GM12801 (cell line): ENCODE data around the gene ELAVL2.

Experiments used
- CTCF ChIP-seq: IDR thresholded peaks from one replicate; pipeline ENCODE4 v1.5.1; 2011; ENCODE audit warnings: control low read depth; ENCODE audit not compliant: insufficient read length; ENCODE audit errors: extremely low read depth

ELAVL2 gene

GRCh38 chr9:23730364-23730763, 95.7 kb downstream of the ELAVL2 start:
- no peak for TF ChIP-seq CTCF

GRCh38 chr9:23728736-23729135, 97.3 kb downstream of the ELAVL2 start:
- no peak for TF ChIP-seq CTCF

GRCh38 chr9:23725279-23725946, 100.6 kb downstream of the ELAVL2 start:
- TF ChIP-seq CTCF: no peak

- TF ChIP-seq CTCF: no peak
Observed at GRCh38 chr9:23723672-23724071, 102.4 kb downstream of the ELAVL2 start.

GRCh38 chr9:23721466-23721865, 104.6 kb downstream of the ELAVL2 start:
- no peak for TF ChIP-seq CTCF

GRCh38 chr9:23717505-23717904, 108.5 kb downstream of the ELAVL2 start:
- no peak for TF ChIP-seq CTCF

GRCh38 chr9:23707249-23707648, 118.8 kb downstream of the ELAVL2 start:
- TF ChIP-seq CTCF: no peak

GRCh38 chr9:23702311-23702922, 123.6 kb downstream of the ELAVL2 start:
- TF ChIP-seq CTCF: no peak
